GM12878 (cell line): ENCODE results near the gene NDOR1. TPM values are rescaled to one million over a fixed set of nuclear protein-coding genes. Genes with fewer than 3 reads are reported as not detected.

ENCODE experiments used
- ATAC-seq: fragments of 200-7000 bp; cut with Tn5 transposase; 3 replicates; pipeline ENCODE4 v1.9.1; 2020; ENCODE audit warnings: mild to moderate bottlenecking, moderate library complexity
- BruUV-seq: library from RNA; stranded (reverse); fragments of 400-500 nt; replicated peaks from 2 replicates; lab custom pipeline; 2021; lab: Mats Ljungman, UMichigan
- CTCF ChIA-PET: fragments of 300-600 bp; sonication (Branson Sonifier 250); formaldehyde crosslinking; extraction: SDS; loops from one replicate; lab custom pipeline; 2021; ENCODE audit warnings: inconsistent platforms; lab: Yijun Ruan, JAX
- POLR2A ChIA-PET: fragments of 350-600 bp; formaldehyde crosslinking; extraction: SDS; loops from one replicate; lab custom pipeline; 2021; ENCODE audit warnings: inconsistent platforms; lab: Charles Lee
- RAD21 ChIA-PET: fragments of 300-600 bp; sonication (Branson Sonifier 250); formaldehyde crosslinking; loops from one replicate; lab custom pipeline; 2023; ENCODE audit warnings: antibody characterized with exemption; ENCODE audit not compliant: unreplicated experiment; lab: Charles Lee
- SMC1A ChIA-PET: fragments of 300-600 bp; sonication (Branson Sonifier 250); formaldehyde crosslinking; loops from one replicate; lab custom pipeline; 2023; ENCODE audit not compliant: unreplicated experiment, uncharacterized antibody; lab: Charles Lee
- DNase-seq: peaks from one replicate; pipeline ENCODE4 v3.0.0-alpha.2; 2011; ENCODE audit warnings: low read depth, low spot score
- FAIRE-seq: peaks from 3 replicates; lab custom pipeline; 2011; peaks lifted over from hg19 to GRCh38; lab: Jason Lieb, UNC
- H2AFZ ChIP-seq: 2 replicates; pipeline ENCODE4 v1.6.0; 2011; ENCODE audit warnings: low read depth, low read length, control low read depth; ENCODE audit not compliant: control insufficient read depth
- H3K27ac ChIP-seq: 2 replicates; pipeline ENCODE4 v1.5.1; 2011; ENCODE audit warnings: control low read depth; ENCODE audit not compliant: control insufficient read depth, insufficient read depth
- H3K27me3 ChIP-seq, 2 experiments: replicated peaks in 1 of 2; 2 replicates each; pipeline versions ENCODE4 v1.6.0 to v1.6.1; 2011; ENCODE audit warnings: low read length in 1 of 2; ENCODE audit not compliant: control insufficient read depth in 2 of 2, insufficient read depth in 2 of 2
- H3K36me3 ChIP-seq, 2 experiments: 2 replicates each; pipeline ENCODE4 v1.5.1; 2011; ENCODE audit warnings: low read length in 1 of 2; ENCODE audit not compliant: control insufficient read depth in 2 of 2, insufficient read depth in 2 of 2
- H3K4me1 ChIP-seq: 2 replicates; pipeline ENCODE4 v1.6.1; 2011; ENCODE audit warnings: mild to moderate bottlenecking, low read length, moderate library complexity, mixed read lengths; ENCODE audit not compliant: control insufficient read depth, insufficient read depth
- H3K4me2 ChIP-seq: 2 replicates; pipeline ENCODE4 v1.6.0; 2011; ENCODE audit warnings: control low read depth; ENCODE audit not compliant: control insufficient read depth, insufficient read depth
- H3K4me3 ChIP-seq: fragments of 200-600 bp; sonication (generic); 2 replicates; pipeline ENCODE4 v1.5.1; 2016
- H3K79me2 ChIP-seq: 2 replicates; pipeline ENCODE4 v1.6.0; 2011; ENCODE audit warnings: low read length; ENCODE audit not compliant: control insufficient read depth, insufficient read depth
- H3K9ac ChIP-seq: 2 replicates; pipeline ENCODE4 v1.8.0; 2011; ENCODE audit warnings: low read length, control low read depth, mixed read lengths; ENCODE audit not compliant: control insufficient read depth, insufficient read depth
- H3K9me3 ChIP-seq: replicated peaks from 3 replicates; pipeline ENCODE4 v1.5.1; 2011; ENCODE audit warnings: mild to moderate bottlenecking, low read length; ENCODE audit not compliant: control insufficient read depth, insufficient read depth
- H4K20me1 ChIP-seq: 2 replicates; pipeline ENCODE4 v1.6.0; 2011; ENCODE audit not compliant: control insufficient read depth, insufficient read depth
- ATF3 ChIP-seq: IDR thresholded peaks from 2 replicates; pipeline ENCODE4 v1.6.1; 2011; ENCODE audit warnings: low read depth, mild to moderate bottlenecking, low read length, moderate library complexity, borderline replicate concordance; ENCODE audit errors: extremely low read depth
- EGR1 ChIP-seq, 2 experiments: IDR thresholded peaks; 1 replicate in 1 of 2; 2 replicates in 1 of 2; pipeline ENCODE4 v1.6.1; 2011 to 2012; ENCODE audit warnings: low read depth in 2 of 2, low read length in 2 of 2, borderline replicate concordance in 1 of 2, mild to moderate bottlenecking in 1 of 2, moderate library complexity in 1 of 2
- ESRRA ChIP-seq: IDR thresholded peaks from 2 replicates; pipeline ENCODE4 v1.6.1; 2012; ENCODE audit warnings: mild to moderate bottlenecking, low read length, improper control_type of control experiment
- FOS ChIP-seq: IDR thresholded peaks from 3 replicates; pipeline ENCODE4 v1.6.1; 2011; ENCODE audit warnings: borderline replicate concordance; ENCODE audit not compliant: insufficient read length; ENCODE audit errors: extremely low read depth
- HDAC6 ChIP-seq: fragments of 200-600 bp; sonication (generic); IDR thresholded peaks from one replicate; pipeline ENCODE4 v1.8.0; 2017; ENCODE audit warnings: antibody characterized with exemption; ENCODE audit not compliant: unreplicated experiment
- JUNB ChIP-seq: IDR thresholded peaks from 2 replicates; pipeline ENCODE4 v1.6.1; 2016; ENCODE audit warnings: antibody characterized with exemption, mild to moderate bottlenecking
- MTA3 ChIP-seq: IDR thresholded peaks from 2 replicates; pipeline ENCODE4 v1.6.1; 2012; ENCODE audit warnings: low read length, inconsistent platforms, borderline replicate concordance
- NFYB ChIP-seq: IDR thresholded peaks from 2 replicates; pipeline ENCODE4 v1.6.1; 2011; ENCODE audit warnings: low read depth, mild to moderate bottlenecking, low read length, improper control_type of control experiment, moderate library complexity; ENCODE audit not compliant: insufficient read depth
- PML ChIP-seq: IDR thresholded peaks from 2 replicates; pipeline ENCODE4 v1.6.1; 2012; ENCODE audit warnings: low read length, inconsistent platforms
- POU2F2 ChIP-seq: IDR thresholded peaks from 3 replicates; pipeline ENCODE4 v1.6.1; 2011; ENCODE audit warnings: low read depth, mild to moderate bottlenecking, low read length, borderline replicate concordance
- SIN3A ChIP-seq: IDR thresholded peaks from 2 replicates; pipeline ENCODE4 v1.6.1; 2012; ENCODE audit warnings: low read depth, low read length, improper control_type of control experiment
- SMARCA5 ChIP-seq: fragments of 450-650 bp; IDR thresholded peaks from 2 replicates; pipeline ENCODE4 v1.6.1; 2017; ENCODE audit warnings: mild to moderate bottlenecking
- SUZ12 ChIP-seq: fragments of 200-600 bp; sonication (generic); IDR thresholded peaks from one replicate; pipeline ENCODE4 v1.6.1; 2018; ENCODE audit warnings: antibody characterized with exemption, mild to moderate bottlenecking; ENCODE audit not compliant: unreplicated experiment
- ZNF24 ChIP-seq: fragments of 450-650 bp; IDR thresholded peaks from 2 replicates; pipeline ENCODE4 v1.6.1; 2017; ENCODE audit warnings: antibody characterized with exemption, mild to moderate bottlenecking
- WGBS: methylation state at CpG from one replicate; pipeline ENCODE4 v1.1.6; 2016; ENCODE audit warnings: low lambda C conversion rate; ENCODE audit not compliant: insufficient replicate concordance, insufficient coverage; ENCODE audit errors: missing lambda C conversion rate; 5-methylcytosine and 5-hydroxymethylcytosine counted together
- in situ Hi-C: fragments of 300-500 bp; cut with MboI; formaldehyde crosslinking; loops from 9 replicates; pipeline ENCODE4 v1.14.3; 2018; ENCODE audit warnings: mixed read lengths
- intact Hi-C: fragments of 100-400 bp; cut with micrococcal nuclease; formaldehyde crosslinking; loops from one replicate; pipeline ENCODE4 v1.14.2; 2022; ENCODE audit not compliant: unreplicated experiment
- polyA plus RNA-seq, 11 experiments: library from polyadenylated mRNA; depleted of rRNA in 4 of 11; unstranded in 6 of 11; stranded (reverse) in 5 of 11; fragments of >200 nt; fragmentation: Nextera tagmentation in 4 of 11; fragmentation: Illumina TruSeq in 1 of 11; extraction: Ambion mirVana in 4 of 11; extraction: Trizol in 1 of 11; gene quantifications; 1 replicate in 1 of 11; 2 replicates in 10 of 11; pipeline versions ENCODE4 v1.2.1 to v1.2.3, GENCODE V29; 2011 to 2016; ENCODE audit warnings: inconsistent platforms in 2 of 11, missing spikeins in 2 of 11, low read depth in 1 of 11
- total RNA-seq, 4 experiments: library from RNA; depleted of rRNA in 3 of 4; stranded (reverse); fragments of >200 nt in 3 of 4; fragmentation: Illumina TruSeq in 1 of 4; extraction: Trizol in 1 of 4; gene quantifications; 2 replicates each; pipeline versions ENCODE4 v1.2.1 to v1.2.3, GENCODE V29; 2013 to 2021
- TF ChIP-seq, protein P1 (sequence below): fragments of 150-350 bp; IDR thresholded peaks from 2 replicates; pipeline ENCODE4 v1.6.1; 2014; ENCODE audit warnings: mild to moderate bottlenecking, low read depth, low read length
- TF ChIP-seq, protein P2 (sequence below): fragments of 450-650 bp; formaldehyde crosslinking; IDR thresholded peaks from 2 replicates; pipeline ENCODE4 v1.5.0; 2022; ENCODE audit warnings: mild to moderate bottlenecking, missing genetic modification characterization

NDOR1 gene
- total and polyA plus RNA-seq, 10 of the 15 experiments (the other 5 are each of a cell fraction or from before 2014, with no cell fraction given): 0.04 to 32.9 (median 11.1) TPM

- in situ Hi-C loops: no loop called here
- POLR2A ChIA-PET: no interaction called here
Observed at GRCh38 chr9:137232101-137232500, 26.6 kb downstream of the NDOR1 start.

More at GRCh38 chr9:137232101-137232500, 26.6 kb downstream of the NDOR1 start:
- H3K4me3 ChIP-seq: no peak overlapping the region
- DNase-seq: no peak
- no peak overlapping the region for H3K9ac ChIP-seq
- H3K27me3 ChIP-seq: no peaks in the 10 kb centered on the region
- H3K79me2 ChIP-seq: no peaks in the 10 kb centered on the region
- intact Hi-C loops: no loop called here
- ChIA-PET SMC1A (no interaction called here), RAD21 (no interaction called here), CTCF (no interaction called here)
- peaks cover 11% of the 10 kb centered on the region for H3K4me1 ChIP-seq
- no TSS peak for BruUV-seq
- no peak overlapping the region for H2AFZ ChIP-seq
- FAIRE-seq: no peak
- H4K20me1 ChIP-seq: no peaks in the 10 kb centered on the region
- TF ChIP-seq EGR1 (IDR thresholded peaks at IDR 0.05; ENCODE audit: borderline replicate concordance in 1 of 2, low read depth in 2 of 2, low read length in 2 of 2) (no peak), PML (no peak), JUNB (no peak), POU2F2 (no peak), SMARCA5 (no peak), FOS (no peak), HDAC6 (no peak), SUZ12 (no peak), NFYB (no peak), ESRRA (no peak), ZNF24 (no peak), ATF3 (no peak), MTA3 (no peak), SIN3A (no peak)
- TF ChIP-seq, protein P1, sequence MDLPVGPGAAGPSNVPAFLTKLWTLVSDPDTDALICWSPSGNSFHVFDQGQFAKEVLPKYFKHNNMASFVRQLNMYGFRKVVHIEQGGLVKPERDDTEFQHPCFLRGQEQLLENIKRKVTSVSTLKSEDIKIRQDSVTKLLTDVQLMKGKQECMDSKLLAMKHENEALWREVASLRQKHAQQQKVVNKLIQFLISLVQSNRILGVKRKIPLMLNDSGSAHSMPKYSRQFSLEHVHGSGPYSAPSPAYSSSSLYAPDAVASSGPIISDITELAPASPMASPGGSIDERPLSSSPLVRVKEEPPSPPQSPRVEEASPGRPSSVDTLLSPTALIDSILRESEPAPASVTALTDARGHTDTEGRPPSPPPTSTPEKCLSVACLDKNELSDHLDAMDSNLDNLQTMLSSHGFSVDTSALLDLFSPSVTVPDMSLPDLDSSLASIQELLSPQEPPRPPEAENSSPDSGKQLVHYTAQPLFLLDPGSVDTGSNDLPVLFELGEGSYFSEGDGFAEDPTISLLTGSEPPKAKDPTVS: no peak
- TF ChIP-seq, protein P2, sequence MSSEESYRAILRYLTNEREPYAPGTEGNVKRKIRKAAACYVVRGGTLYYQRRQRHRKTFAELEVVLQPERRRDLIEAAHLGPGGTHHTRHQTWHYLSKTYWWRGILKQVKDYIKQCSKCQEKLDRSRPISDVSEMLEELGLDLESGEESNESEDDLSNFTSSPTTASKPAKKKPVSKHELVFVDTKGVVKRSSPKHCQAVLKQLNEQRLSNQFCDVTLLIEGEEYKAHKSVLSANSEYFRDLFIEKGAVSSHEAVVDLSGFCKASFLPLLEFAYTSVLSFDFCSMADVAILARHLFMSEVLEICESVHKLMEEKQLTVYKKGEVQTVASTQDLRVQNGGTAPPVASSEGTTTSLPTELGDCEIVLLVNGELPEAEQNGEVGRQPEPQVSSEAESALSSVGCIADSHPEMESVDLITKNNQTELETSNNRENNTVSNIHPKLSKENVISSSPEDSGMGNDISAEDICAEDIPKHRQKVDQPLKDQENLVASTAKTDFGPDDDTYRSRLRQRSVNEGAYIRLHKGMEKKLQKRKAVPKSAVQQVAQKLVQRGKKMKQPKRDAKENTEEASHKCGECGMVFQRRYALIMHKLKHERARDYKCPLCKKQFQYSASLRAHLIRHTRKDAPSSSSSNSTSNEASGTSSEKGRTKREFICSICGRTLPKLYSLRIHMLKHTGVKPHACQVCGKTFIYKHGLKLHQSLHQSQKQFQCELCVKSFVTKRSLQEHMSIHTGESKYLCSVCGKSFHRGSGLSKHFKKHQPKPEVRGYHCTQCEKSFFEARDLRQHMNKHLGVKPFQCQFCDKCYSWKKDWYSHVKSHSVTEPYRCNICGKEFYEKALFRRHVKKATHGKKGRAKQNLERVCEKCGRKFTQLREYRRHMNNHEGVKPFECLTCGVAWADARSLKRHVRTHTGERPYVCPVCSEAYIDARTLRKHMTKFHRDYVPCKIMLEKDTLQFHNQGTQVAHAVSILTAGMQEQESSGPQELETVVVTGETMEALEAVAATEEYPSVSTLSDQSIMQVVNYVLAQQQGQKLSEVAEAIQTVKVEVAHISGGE: no peak
- H3K4me2 ChIP-seq: no peak overlapping the region
- no peak overlapping the region for H3K27ac ChIP-seq
- no peaks in the 10 kb centered on the region for H3K9me3 ChIP-seq
- ATAC-seq: no peak
- WGBS: 26% methylated on average over 10 of the region's 10 CpGs
- H3K36me3 ChIP-seq: no peaks in the 10 kb centered on the region
